CD4-positive, alpha-beta T cell (primary cell): ENCODE measurements around the gene ETNK2. TPM values are rescaled to one million over a fixed set of nuclear protein-coding genes. Genes with fewer than 3 reads are reported as not detected.

Experiments used
- ATAC-seq: fragments of 200-7000 bp; cut with Tn5 transposase; one replicate; pipeline ENCODE4 v1.10.0; 2022; ENCODE audit warnings: mild to moderate bottlenecking; ENCODE audit not compliant: poor library complexity
- CTCF ChIA-PET: fragments of 350-600 bp; sonication (Branson Sonifier 250); formaldehyde crosslinking; loops from one replicate; lab custom pipeline; 2021; ENCODE audit warnings: antibody characterized with exemption, inconsistent platforms; lab: Charles Lee
- POLR2A ChIA-PET: fragments of 350-600 bp; sonication (Branson Sonifier 250); formaldehyde crosslinking; loops from one replicate; lab custom pipeline; 2021; ENCODE audit warnings: antibody characterized with exemption, inconsistent platforms; lab: Charles Lee
- DNase-seq, 14 experiments: peaks; one replicate each; pipeline ENCODE4 v3.0.0-alpha.2; 2013 to 2020; ENCODE audit warnings: mixed read lengths in 2 of 14
- H3K27ac ChIP-seq, 2 donors: one replicate each; pipeline versions ENCODE4 v1.5.1 to v1.7.0; 2013; ENCODE audit warnings: low read length in 2 of 2, low read depth in 1 of 2, mild to moderate bottlenecking in 1 of 2
- H3K27me3 ChIP-seq, 2 experiments: 1 replicate in 1 of 2; 2 replicates in 1 of 2; pipeline versions ENCODE4 v1.6.1 to v1.7.0; 2013; ENCODE audit warnings: low read length in 2 of 2, control low read depth in 1 of 2, mild to moderate bottlenecking in 1 of 2, moderate library complexity in 1 of 2; ENCODE audit not compliant: insufficient read depth in 2 of 2, control insufficient read depth in 1 of 2
- H3K36me3 ChIP-seq: one replicate; pipeline ENCODE4 v1.6.1; 2013; ENCODE audit warnings: low read length, control low read depth; ENCODE audit not compliant: insufficient read depth
- H3K4me1 ChIP-seq: one replicate; pipeline ENCODE4 v1.6.1; 2013; ENCODE audit warnings: low read length, control low read depth; ENCODE audit not compliant: insufficient read depth
- H3K4me3 ChIP-seq: one replicate; pipeline ENCODE4 v1.5.1; 2013; ENCODE audit warnings: mild to moderate bottlenecking, low read length, moderate library complexity
- H3K9me3 ChIP-seq, 2 experiments: 1 replicate in 1 of 2; 2 replicates in 1 of 2; pipeline versions ENCODE4 v1.6.1 to v1.7.0; 2013; ENCODE audit warnings: low read length in 2 of 2, mild to moderate bottlenecking in 2 of 2, control low read depth in 1 of 2, moderate library complexity in 1 of 2; ENCODE audit not compliant: control insufficient read depth in 1 of 2, insufficient read depth in 1 of 2
- H3K27ac Mint-ChIP-seq: one replicate; pipeline ENCODE4 v1.8.0; 2020; ENCODE audit warnings: mixed read lengths
- H3K27me3 Mint-ChIP-seq: one replicate; pipeline ENCODE4 v1.8.0; 2021; ENCODE audit warnings: mixed read lengths
- H3K36me3 Mint-ChIP-seq: one replicate; pipeline ENCODE4 v1.8.0; 2021; ENCODE audit warnings: low read depth, mixed read lengths
- H3K4me1 Mint-ChIP-seq: one replicate; pipeline ENCODE4 v1.8.0; 2021; ENCODE audit warnings: low read depth, mixed read lengths
- H3K4me3 Mint-ChIP-seq: one replicate; pipeline ENCODE4 v1.8.0; 2020; ENCODE audit warnings: mild to moderate bottlenecking, mixed read lengths
- H3K9me3 Mint-ChIP-seq: one replicate; pipeline ENCODE4 v1.8.0; 2020; ENCODE audit warnings: mixed read lengths
- intact Hi-C, 2 experiments: fragments of 100-400 bp; cut with DNase I in 1 of 2; cut with micrococcal nuclease in 1 of 2; formaldehyde crosslinking; loops; one replicate each; pipeline versions ENCODE4 v1.15.1 to v1.9.0; 2023 to 2025; cut with DNase I, micrococcal nuclease
- total RNA-seq, 174 experiments: library from RNA in 2 of 174; stranded (reverse) in 2 of 174; gene quantifications; one replicate each; pipeline ENCODE4 v1.2.3 and lab custom pipeline; 2021 to 2026
- TF ChIP-seq, protein P1 (sequence below): fragments of 200-600 bp; IDR thresholded peaks from one replicate; pipeline ENCODE4 v1.8.0; 2022; ENCODE audit warnings: antibody characterized with exemption, mild to moderate bottlenecking

ETNK2 gene
- total RNA-seq, 2 experiments from 2014 or later: 11.7 to 12.9 TPM

DNA sequence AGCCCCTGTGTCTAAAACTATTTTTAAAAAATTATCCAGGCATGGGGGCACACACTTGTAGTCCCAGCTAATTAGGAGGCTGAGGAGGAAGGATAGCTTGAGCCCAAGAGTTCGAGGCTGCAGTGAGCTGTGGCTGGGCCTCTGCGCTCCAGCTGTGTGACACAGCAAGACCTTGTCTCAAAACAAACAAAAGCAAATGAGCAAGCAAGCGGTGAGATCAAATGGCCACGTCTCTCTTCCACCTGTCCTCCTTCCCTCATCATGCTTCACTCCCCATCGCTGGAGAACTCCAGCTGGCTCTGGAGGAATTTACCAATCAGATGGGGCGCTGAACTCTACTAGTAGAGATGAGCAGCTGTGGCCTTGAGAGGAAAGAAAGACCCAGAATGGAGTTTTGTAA is 28.3 kb upstream of the ETNK2 start:
- CTCF ChIA-PET: no interaction called here
- POLR2A ChIA-PET: no interaction called here
- peaks cover 12% of the 10 kb centered on the region for H3K27me3 Mint-ChIP-seq

DNA sequence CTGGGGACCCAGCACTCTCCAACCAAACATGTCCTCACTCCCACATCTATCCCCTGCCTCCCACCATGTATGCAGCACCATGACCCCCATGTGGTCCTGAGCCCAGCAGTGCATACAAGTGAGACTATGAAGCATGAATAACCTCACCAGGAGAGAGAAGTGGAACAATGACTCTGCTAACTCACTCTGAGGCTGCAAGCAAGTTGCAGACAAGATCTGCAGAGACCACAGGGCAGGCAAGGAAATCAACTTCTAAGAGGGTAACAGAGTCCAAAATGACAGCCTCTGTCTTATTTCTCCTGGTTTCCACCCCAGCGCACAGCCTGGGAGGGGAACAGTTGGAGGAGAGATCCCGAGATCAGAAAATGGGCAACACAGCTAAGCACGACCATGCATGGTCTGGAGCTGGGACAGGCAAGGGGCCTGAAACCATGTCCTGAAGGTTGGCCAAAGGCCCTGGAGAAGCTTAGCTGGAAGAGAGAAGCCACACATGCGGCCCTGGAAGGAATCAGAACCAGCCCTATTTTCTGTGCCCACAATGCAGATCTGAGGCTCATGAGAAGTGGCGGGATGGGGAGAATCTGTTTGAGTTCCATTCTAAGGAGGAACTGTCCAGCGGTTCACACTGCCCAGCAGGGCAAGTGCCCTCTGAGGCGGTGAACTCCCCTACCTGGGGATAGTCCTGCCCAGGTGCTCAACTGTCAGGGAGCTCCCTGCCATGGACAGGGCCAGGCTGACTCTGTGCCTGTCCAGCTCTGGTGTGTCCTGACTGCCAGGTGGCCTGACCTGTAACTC is 26.8 kb upstream of the ETNK2 start:
- H3K27me3 Mint-ChIP-seq: peaks cover 11% of the 10 kb centered on the region
- no peaks in the 10 kb centered on the region for H3K36me3 Mint-ChIP-seq
- no peaks in the 10 kb centered on the region for H3K9me3 Mint-ChIP-seq
- no peak overlapping the region for H3K4me3 Mint-ChIP-seq
- intact Hi-C loops: no loop called here
- POLR2A ChIA-PET: no interaction called here
- H3K27ac Mint-ChIP-seq: no peak overlapping the region
- no peak overlapping the region for H3K27ac ChIP-seq
- peaks cover 8 to 9% of the 10 kb centered on the region in 2 experiments for H3K27me3 ChIP-seq
- H3K4me1 ChIP-seq: no peaks in the 10 kb centered on the region
- H3K36me3 ChIP-seq: no peaks in the 10 kb centered on the region
- DNase-seq (no peak), ATAC-seq (no peak)
- CTCF ChIA-PET: interaction anchor here (0.9 kb wide), 1 partner anchor 16 kb away, joined by 3 read pairs; no protein-coding TSS in a partner anchor
- TF ChIP-seq, protein P1, sequence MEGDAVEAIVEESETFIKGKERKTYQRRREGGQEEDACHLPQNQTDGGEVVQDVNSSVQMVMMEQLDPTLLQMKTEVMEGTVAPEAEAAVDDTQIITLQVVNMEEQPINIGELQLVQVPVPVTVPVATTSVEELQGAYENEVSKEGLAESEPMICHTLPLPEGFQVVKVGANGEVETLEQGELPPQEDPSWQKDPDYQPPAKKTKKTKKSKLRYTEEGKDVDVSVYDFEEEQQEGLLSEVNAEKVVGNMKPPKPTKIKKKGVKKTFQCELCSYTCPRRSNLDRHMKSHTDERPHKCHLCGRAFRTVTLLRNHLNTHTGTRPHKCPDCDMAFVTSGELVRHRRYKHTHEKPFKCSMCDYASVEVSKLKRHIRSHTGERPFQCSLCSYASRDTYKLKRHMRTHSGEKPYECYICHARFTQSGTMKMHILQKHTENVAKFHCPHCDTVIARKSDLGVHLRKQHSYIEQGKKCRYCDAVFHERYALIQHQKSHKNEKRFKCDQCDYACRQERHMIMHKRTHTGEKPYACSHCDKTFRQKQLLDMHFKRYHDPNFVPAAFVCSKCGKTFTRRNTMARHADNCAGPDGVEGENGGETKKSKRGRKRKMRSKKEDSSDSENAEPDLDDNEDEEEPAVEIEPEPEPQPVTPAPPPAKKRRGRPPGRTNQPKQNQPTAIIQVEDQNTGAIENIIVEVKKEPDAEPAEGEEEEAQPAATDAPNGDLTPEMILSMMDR: no peak
- H3K4me1 Mint-ChIP-seq: no peaks in the 10 kb centered on the region
- H3K9me3 ChIP-seq: peaks cover 0 to 15% of the 10 kb centered on the region in 2 experiments
- no peak overlapping the region for H3K4me3 ChIP-seq

More for the DNA sequence above, 28.3 kb upstream of the ETNK2 start:
- peaks cover 0 to 15% of the 10 kb centered on the region in 2 experiments for H3K9me3 ChIP-seq
- H3K36me3 Mint-ChIP-seq: no peaks in the 10 kb centered on the region
- TF ChIP-seq, protein P1: no peak
- no peak overlapping the region for H3K4me3 ChIP-seq
- no peak overlapping the region for H3K4me3 Mint-ChIP-seq
- DNase-seq (no peak), ATAC-seq (no peak)
- H3K27ac Mint-ChIP-seq: no peak overlapping the region
- H3K27me3 ChIP-seq: peaks cover 3 to 8% of the 10 kb centered on the region in 2 experiments
- no peaks in the 10 kb centered on the region for H3K4me1 Mint-ChIP-seq
- H3K9me3 Mint-ChIP-seq: no peaks in the 10 kb centered on the region
- intact Hi-C loops: no loop called here
- no peaks in the 10 kb centered on the region for H3K4me1 ChIP-seq
- H3K27ac ChIP-seq: no peak overlapping the region
- H3K36me3 ChIP-seq: no peaks in the 10 kb centered on the region

DNA sequence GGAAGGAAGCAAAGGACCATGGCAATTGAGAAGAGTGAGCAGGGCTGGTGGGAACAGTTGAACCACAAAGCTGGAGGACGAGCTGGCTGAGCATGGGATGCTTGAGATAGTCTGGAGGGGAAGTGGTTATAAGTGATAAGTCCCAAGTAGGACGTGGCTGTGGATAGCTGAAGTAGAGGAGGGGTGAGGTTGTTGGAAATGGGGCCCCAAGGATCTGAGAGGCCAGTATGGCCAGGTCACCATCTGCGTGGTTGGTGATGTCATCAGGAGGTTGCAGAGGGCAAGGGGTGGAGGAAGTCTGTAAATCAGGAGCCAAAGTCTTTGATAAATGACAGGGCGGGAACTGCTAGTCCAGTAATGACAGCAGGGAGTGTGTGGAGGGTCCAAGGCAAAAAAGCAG is 25.3 kb upstream of the ETNK2 start:
- Mint-ChIP-seq H3K36me3 (no peaks in the 10 kb centered on the region), H3K4me1 (no peaks in the 10 kb centered on the region), H3K27me3 (peaks cover 13% of the 10 kb centered on the region), H3K9me3 (no peaks in the 10 kb centered on the region), H3K4me3 (no peak overlapping the region), H3K27ac (no peak overlapping the region)
- POLR2A ChIA-PET: no interaction called here
- no peak overlapping the region for H3K4me3 ChIP-seq
- TF ChIP-seq, protein P1: no peak
- H3K4me1 ChIP-seq: no peaks in the 10 kb centered on the region
- DNase-seq (no peak), ATAC-seq (no peak)
- intact Hi-C loops: no loop called here
- peaks cover 2 to 15% of the 10 kb centered on the region in 2 experiments for H3K9me3 ChIP-seq
- CTCF ChIA-PET: no interaction called here
- H3K27me3 ChIP-seq: peaks cover 8 to 9% of the 10 kb centered on the region in 2 experiments
- no peaks in the 10 kb centered on the region for H3K36me3 ChIP-seq
- H3K27ac ChIP-seq: no peak overlapping the region
